B cell (primary cell): ENCODE data around the gene PSMB8. TPM values are rescaled to one million over a fixed set of nuclear protein-coding genes. Genes with fewer than 3 reads are reported as not detected.

Experiments used
- ATAC-seq: fragments of 200-7000 bp; cut with Tn5 transposase; one replicate; pipeline ENCODE4 v1.10.0; 2021; ENCODE audit warnings: low read depth, mild to moderate bottlenecking, moderate number of reproducible peaks, moderate library complexity
- CTCF ChIA-PET: fragments of 350-600 bp; sonication (Branson Sonifier 250); formaldehyde crosslinking; loops from one replicate; lab custom pipeline; 2021; ENCODE audit warnings: antibody characterized with exemption, inconsistent platforms; lab: Charles Lee
- POLR2A ChIA-PET: fragments of 350-600 bp; sonication (Branson Sonifier 250); formaldehyde crosslinking; loops from one replicate; lab custom pipeline; 2021; ENCODE audit warnings: antibody characterized with exemption; lab: Charles Lee
- DNase-seq: peaks from one replicate; pipeline ENCODE4 v3.0.0; 2013
- H2AFZ ChIP-seq: 2 replicates; pipeline ENCODE4 v1.6.1; 2012; ENCODE audit warnings: mild to moderate bottlenecking, low read depth, low read length; ENCODE audit not compliant: insufficient read depth, poor library complexity, severe bottlenecking
- H3K27ac ChIP-seq, 2 donors: 1 replicate in 1 of 2; 2 replicates in 1 of 2; pipeline ENCODE4 v1.5.1; 2012 to 2013; ENCODE audit warnings: low read length in 2 of 2, mild to moderate bottlenecking in 2 of 2, moderate library complexity in 1 of 2
- H3K27me3 ChIP-seq, 4 experiments: fragments of 200-600 bp in 1 of 4; sonication (generic) in 1 of 4; replicated peaks in 1 of 4; 1 replicate in 2 of 4; 2 replicates in 2 of 4; pipeline versions ENCODE4 v1.6.1 to v1.7.0; 2013 to 2016; ENCODE audit warnings: low read length in 3 of 4, mild to moderate bottlenecking in 2 of 4, mixed read lengths in 1 of 4, moderate library complexity in 1 of 4; ENCODE audit not compliant: insufficient read depth in 4 of 4, control insufficient read depth in 3 of 4; ENCODE audit errors: control extremely low read depth in 1 of 4
- H3K36me3 ChIP-seq, 2 experiments: replicated peaks in 1 of 2; 1 replicate in 1 of 2; 2 replicates in 1 of 2; pipeline versions ENCODE4 v1.6.1 to v1.7.1; 2013; ENCODE audit warnings: low read length in 1 of 2; ENCODE audit not compliant: insufficient read depth in 2 of 2, control insufficient read depth in 1 of 2; ENCODE audit errors: control extremely low read depth in 1 of 2, extremely low read depth in 1 of 2
- H3K4me1 ChIP-seq, 2 donors: fragments of 200-600 bp in 1 of 2; sonication (generic) in 1 of 2; 1 replicate in 1 of 2; 2 replicates in 1 of 2; pipeline versions ENCODE4 v1.5.1 to v1.6.1; 2013 to 2017; ENCODE audit warnings: low read length in 2 of 2; ENCODE audit not compliant: control insufficient read depth in 2 of 2, insufficient read depth in 2 of 2
- H3K4me2 ChIP-seq: replicated peaks from 2 replicates; pipeline ENCODE3; 2012; ENCODE audit warnings: mild to moderate bottlenecking, low read depth, low read length; ENCODE audit not compliant: poor library complexity, severe bottlenecking
- H3K4me3 ChIP-seq, 5 experiments: fragments of 200-600 bp in 1 of 5; sonication (generic) in 1 of 5; 1 replicate in 3 of 5; 2 replicates in 2 of 5; pipeline versions ENCODE4 v1.5.1 to v1.7.0; 2011 to 2016; ENCODE audit warnings: low read length in 4 of 5, mild to moderate bottlenecking in 4 of 5, low read depth in 2 of 5, control low read depth in 1 of 5, moderate library complexity in 1 of 5; ENCODE audit not compliant: insufficient read depth in 1 of 5; ENCODE audit errors: control extremely low read depth in 1 of 5, extremely low read depth in 1 of 5
- H3K79me2 ChIP-seq: fragments of 200-600 bp; sonication (generic); one replicate; pipeline ENCODE4 v1.6.0; 2016; ENCODE audit warnings: low read length; ENCODE audit not compliant: control insufficient read depth, insufficient read depth
- H3K9ac ChIP-seq: fragments of 200-600 bp; sonication (generic); 2 replicates; pipeline ENCODE4 v1.6.1; 2017; ENCODE audit warnings: mild to moderate bottlenecking, low read length, moderate library complexity
- H3K9me3 ChIP-seq, 3 donors: one replicate each; pipeline versions ENCODE4 v1.6.1 to v1.7.1; 2013; ENCODE audit warnings: low read length in 2 of 3; ENCODE audit not compliant: control insufficient read depth in 2 of 3, insufficient read depth in 1 of 3; ENCODE audit errors: control extremely low read depth in 1 of 3
- H4K20me1 ChIP-seq: 2 replicates; pipeline ENCODE4 v1.6.0; 2012; ENCODE audit warnings: mild to moderate bottlenecking, low read length; ENCODE audit not compliant: insufficient read depth, control insufficient read depth, poor library complexity, severe bottlenecking
- H3K27ac Mint-ChIP-seq: one replicate; pipeline ENCODE4 v1.8.0; 2021; ENCODE audit warnings: mixed read lengths
- H3K27me3 Mint-ChIP-seq: one replicate; pipeline ENCODE4 v1.8.0; 2021; ENCODE audit warnings: mixed read lengths
- H3K4me1 Mint-ChIP-seq: one replicate; pipeline ENCODE4 v1.8.0; 2021; ENCODE audit warnings: mixed read lengths
- H3K4me3 Mint-ChIP-seq: one replicate; pipeline ENCODE4 v1.8.0; 2021; ENCODE audit warnings: mixed read lengths
- H3K9me3 Mint-ChIP-seq: one replicate; pipeline ENCODE4 v1.8.0; 2022; ENCODE audit warnings: mixed read lengths; ENCODE audit not compliant: insufficient read depth
- EZH2 ChIP-seq: IDR thresholded peaks from 2 replicates; pipeline ENCODE4 v1.6.1; 2012; ENCODE audit warnings: borderline replicate concordance, low read depth, mild to moderate bottlenecking, moderate library complexity, low read length; ENCODE audit not compliant: insufficient read depth, poor library complexity, severe bottlenecking
- WGBS: methylation state at CpG from one replicate; pipeline ENCODE4 v1.1.5; 2013; ENCODE audit warnings: missing lambda C conversion rate; ENCODE audit not compliant: insufficient coverage; 5-methylcytosine and 5-hydroxymethylcytosine counted together
- intact Hi-C: fragments of 100-400 bp; cut with micrococcal nuclease; formaldehyde crosslinking; loops from one replicate; pipeline ENCODE4 v1.10.0; 2022
- polyA plus RNA-seq: library from polyadenylated mRNA; depleted of rRNA; stranded (reverse); fragments of >200 nt; gene quantifications from 2 replicates; pipeline ENCODE4 v1.2.3, GENCODE V29; 2012
- total RNA-seq, 2 donors: library from RNA; stranded (reverse); fragments of 120-200 nt in 1 of 2; gene quantifications; 1 replicate in 1 of 2; 2 replicates in 1 of 2; pipeline versions ENCODE4 v1.2.3 to v1.2.4, GENCODE V29; 2013 to 2022
- TF ChIP-seq, protein P1 (sequence below): fragments of 200-600 bp; IDR thresholded peaks from one replicate; pipeline ENCODE4 v1.8.0; 2022; ENCODE audit warnings: antibody characterized with exemption, mild to moderate bottlenecking

Gene PSMB8
- total and polyA plus RNA-seq, 2 donors (not counting 1 experiment from before 2014, with no cell fraction given), result 129 to 256 TPM

DNA sequence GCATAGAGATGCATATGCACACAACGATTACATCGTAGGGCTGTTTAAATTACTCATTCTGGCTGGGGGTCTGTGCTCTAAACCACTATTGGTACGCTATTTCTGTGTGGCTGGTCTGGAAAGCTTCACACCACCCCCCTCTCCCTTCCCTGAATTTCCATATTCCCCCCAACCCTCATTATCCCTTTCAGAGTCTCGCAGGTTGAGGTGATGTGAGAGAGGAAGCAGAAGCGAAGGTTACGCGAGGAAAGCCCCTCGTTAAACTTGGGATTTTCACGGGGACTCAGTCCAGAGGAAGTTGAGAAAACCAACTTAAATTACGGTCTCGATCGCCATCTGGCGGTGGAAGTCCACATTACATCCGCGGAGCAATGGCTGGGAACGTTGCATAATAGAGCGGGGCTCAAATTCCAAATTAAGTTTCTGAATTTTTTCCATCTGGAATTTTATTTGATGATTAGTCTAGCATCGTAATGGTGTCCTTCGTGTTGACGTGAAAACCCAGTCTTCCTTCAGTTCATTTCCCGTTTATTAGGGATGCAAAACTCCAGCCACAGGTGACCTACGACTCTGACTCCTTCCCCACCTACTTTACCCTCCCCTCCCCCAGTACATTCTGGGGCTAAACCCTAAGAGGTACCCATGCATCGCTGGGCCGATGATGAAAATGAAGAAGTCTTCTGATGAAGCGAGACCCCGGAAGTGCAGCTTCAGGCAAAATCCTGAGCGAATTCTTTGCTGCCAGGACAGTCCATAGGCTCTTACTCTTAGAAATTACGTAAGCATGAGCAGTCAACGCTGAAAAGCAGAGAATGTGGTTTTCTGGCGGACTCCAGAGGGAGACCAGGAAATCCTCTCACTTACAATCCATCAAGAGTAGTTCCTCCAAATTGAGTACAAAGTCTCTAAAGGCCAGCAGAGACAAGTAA, 46.7 kb downstream of the PSMB8 start:
- Mint-ChIP-seq H3K27ac (peak overlapping the region; percentile 93), H3K4me1 (peaks cover 40% of the 10 kb centered on the region), H3K27me3 (no peaks in the 10 kb centered on the region), H3K4me3 (peak overlapping the region; percentile 90), H3K9me3 (peaks cover 15% of the 10 kb centered on the region)
- peak; percentile 83 for ATAC-seq
- peak overlapping the region; percentile 70 for H3K4me2 ChIP-seq
- peak overlapping the region in 4 of 5 experiments; percentile 26 to 53 (median 42) for H3K4me3 ChIP-seq
- no peaks in the 10 kb centered on the region for H4K20me1 ChIP-seq
- H3K4me1 ChIP-seq, result peaks cover 26 to 32% of the 10 kb centered on the region in 2 donors
- CTCF ChIA-PET, result interaction anchor here (1.0 to 9.6 kb wide), 15 partner anchors 9 to 749 kb away, joined by 3 to 90 read pairs (median 4); partner anchors contain the start of genes TAP1 and TAP2
- H3K9ac ChIP-seq, result peak overlapping the region; percentile 51
- intact Hi-C loops, result loop anchor here (1.0 to 10.0 kb wide), 8 partner anchors 19 to 752 kb away; partner anchors contain the start of genes ATF6B and TAP2
- 3% methylated on average over 20 of the region's 30 CpGs for WGBS
- DNase-seq, result peak; percentile 92
- H3K27me3 ChIP-seq, result no peaks in the 10 kb centered on the region
- H2AFZ ChIP-seq, result peak overlapping the region; percentile 30
- no peaks in the 10 kb centered on the region for H3K79me2 ChIP-seq
- H3K27ac ChIP-seq, result peak overlapping the region; percentile 60 to 64
- H3K9me3 ChIP-seq, result peaks cover 6 to 20% (median 12%) of the 10 kb centered on the region in 3 donors
- TF ChIP-seq, protein P1, sequence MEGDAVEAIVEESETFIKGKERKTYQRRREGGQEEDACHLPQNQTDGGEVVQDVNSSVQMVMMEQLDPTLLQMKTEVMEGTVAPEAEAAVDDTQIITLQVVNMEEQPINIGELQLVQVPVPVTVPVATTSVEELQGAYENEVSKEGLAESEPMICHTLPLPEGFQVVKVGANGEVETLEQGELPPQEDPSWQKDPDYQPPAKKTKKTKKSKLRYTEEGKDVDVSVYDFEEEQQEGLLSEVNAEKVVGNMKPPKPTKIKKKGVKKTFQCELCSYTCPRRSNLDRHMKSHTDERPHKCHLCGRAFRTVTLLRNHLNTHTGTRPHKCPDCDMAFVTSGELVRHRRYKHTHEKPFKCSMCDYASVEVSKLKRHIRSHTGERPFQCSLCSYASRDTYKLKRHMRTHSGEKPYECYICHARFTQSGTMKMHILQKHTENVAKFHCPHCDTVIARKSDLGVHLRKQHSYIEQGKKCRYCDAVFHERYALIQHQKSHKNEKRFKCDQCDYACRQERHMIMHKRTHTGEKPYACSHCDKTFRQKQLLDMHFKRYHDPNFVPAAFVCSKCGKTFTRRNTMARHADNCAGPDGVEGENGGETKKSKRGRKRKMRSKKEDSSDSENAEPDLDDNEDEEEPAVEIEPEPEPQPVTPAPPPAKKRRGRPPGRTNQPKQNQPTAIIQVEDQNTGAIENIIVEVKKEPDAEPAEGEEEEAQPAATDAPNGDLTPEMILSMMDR, result peak; percentile 91
- no peak for TF ChIP-seq EZH2
- no peaks in the 10 kb centered on the region for H3K36me3 ChIP-seq
- POLR2A ChIA-PET, result interaction anchor here (0.6 to 1.5 kb wide), 3 partner anchors 41 to 131 kb away, joined by 3 to 11 read pairs (median 5); partner anchors contain the start of genes HLA-DQB1 and TAP2
